ENCODE data around the gene SLCO2A1.

DNA sequence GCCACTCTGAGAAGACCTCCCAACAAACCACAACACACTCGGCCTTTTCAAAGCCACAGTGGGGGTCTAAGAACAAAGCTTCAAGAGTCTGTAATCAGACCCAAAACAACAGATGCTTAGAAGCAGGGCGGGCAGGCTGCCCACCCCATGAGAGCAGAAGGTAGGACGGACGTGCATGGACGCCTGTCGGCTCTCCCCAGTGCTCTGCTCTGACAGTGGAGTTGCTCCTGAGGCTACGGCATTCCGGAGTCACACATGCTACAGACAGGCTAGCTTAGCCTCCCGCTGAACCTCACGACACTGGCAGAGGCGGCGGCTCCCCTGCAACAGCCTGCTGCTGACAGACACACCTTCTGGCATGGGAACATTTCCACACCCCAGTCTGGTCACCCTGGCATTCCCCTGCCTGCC lies 33.5 kb downstream of the SLCO2A1 start:
- TF ChIP-seq ZFP30 (CRISPR knock-in tag; IDR thresholded peaks at IDR 0.05) (no peak), ZC3H10 (CRISPR knock-in tag; IDR thresholded peaks at IDR 0.05) (no peak), ARNTL (CRISPR knock-in tag; IDR thresholded peaks at IDR 0.05; ENCODE audit: borderline replicate concordance, low read depth) (no peak), RARB (CRISPR knock-in tag; IDR thresholded peaks at IDR 0.05) (no peak)
- TF ChIP-seq, protein P1, sequence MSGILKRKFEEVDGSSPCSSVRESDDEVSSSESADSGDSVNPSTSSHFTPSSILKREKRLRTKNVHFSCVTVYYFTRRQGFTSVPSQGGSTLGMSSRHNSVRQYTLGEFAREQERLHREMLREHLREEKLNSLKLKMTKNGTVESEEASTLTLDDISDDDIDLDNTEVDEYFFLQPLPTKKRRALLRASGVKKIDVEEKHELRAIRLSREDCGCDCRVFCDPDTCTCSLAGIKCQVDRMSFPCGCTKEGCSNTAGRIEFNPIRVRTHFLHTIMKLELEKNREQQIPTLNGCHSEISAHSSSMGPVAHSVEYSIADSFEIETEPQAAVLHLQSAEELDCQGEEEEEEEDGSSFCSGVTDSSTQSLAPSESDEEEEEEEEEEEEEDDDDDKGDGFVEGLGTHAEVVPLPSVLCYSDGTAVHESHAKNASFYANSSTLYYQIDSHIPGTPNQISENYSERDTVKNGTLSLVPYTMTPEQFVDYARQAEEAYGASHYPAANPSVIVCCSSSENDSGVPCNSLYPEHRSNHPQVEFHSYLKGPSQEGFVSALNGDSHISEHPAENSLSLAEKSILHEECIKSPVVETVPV (CRISPR knock-in tag; IDR thresholded peaks at IDR 0.05): no peak
- TF ChIP-seq, protein P2, sequence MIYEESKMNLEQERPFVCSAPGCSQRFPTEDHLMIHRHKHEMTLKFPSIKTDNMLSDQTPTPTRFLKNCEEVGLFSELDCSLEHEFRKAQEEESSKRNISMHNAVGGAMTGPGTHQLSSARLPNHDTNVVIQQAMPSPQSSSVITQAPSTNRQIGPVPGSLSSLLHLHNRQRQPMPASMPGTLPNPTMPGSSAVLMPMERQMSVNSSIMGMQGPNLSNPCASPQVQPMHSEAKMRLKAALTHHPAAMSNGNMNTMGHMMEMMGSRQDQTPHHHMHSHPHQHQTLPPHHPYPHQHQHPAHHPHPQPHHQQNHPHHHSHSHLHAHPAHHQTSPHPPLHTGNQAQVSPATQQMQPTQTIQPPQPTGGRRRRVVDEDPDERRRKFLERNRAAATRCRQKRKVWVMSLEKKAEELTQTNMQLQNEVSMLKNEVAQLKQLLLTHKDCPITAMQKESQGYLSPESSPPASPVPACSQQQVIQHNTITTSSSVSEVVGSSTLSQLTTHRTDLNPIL (CRISPR knock-in tag; IDR thresholded peaks at IDR 0.05; ENCODE audit: low read depth): no peak
- TF ChIP-seq, protein P3, sequence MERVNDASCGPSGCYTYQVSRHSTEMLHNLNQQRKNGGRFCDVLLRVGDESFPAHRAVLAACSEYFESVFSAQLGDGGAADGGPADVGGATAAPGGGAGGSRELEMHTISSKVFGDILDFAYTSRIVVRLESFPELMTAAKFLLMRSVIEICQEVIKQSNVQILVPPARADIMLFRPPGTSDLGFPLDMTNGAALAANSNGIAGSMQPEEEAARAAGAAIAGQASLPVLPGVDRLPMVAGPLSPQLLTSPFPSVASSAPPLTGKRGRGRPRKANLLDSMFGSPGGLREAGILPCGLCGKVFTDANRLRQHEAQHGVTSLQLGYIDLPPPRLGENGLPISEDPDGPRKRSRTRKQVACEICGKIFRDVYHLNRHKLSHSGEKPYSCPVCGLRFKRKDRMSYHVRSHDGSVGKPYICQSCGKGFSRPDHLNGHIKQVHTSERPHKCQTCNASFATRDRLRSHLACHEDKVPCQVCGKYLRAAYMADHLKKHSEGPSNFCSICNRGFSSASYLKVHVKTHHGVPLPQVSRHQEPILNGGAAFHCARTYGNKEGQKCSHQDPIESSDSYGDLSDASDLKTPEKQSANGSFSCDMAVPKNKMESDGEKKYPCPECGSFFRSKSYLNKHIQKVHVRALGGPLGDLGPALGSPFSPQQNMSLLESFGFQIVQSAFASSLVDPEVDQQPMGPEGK (CRISPR knock-in tag; IDR thresholded peaks at IDR 0.05; ENCODE audit: borderline replicate concordance): no peak
